GM18907 (cell line): ENCODE data around the gene RELN.

Experiments used
- ATAC-seq: cut with Tn5 transposase; IDR thresholded peaks from one replicate; pipeline ENCODE4 v1.9.1; 2021; ENCODE audit warnings: mild to moderate bottlenecking, moderate library complexity; ENCODE audit not compliant: unreplicated experiment

Gene RELN

DNA sequence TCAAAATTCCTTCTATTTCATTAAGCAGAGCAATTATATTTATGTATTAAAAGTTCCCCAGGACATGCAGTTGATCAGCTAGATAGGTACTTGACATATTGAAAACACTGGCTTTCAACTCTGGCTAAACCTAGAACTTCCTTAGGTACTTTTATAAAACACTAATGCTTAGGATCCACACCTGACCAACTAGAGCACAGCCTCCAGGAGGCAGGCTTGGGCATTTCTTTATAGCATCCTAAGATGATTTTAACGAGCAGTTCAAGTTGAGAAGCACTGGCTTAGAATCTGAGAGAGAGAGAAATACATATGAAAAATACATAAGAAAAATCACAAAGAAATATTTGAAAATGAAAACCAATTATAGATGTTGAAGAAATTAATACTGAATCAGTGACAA is 564.3 kb downstream of the RELN start:
- no peak for ATAC-seq

DNA sequence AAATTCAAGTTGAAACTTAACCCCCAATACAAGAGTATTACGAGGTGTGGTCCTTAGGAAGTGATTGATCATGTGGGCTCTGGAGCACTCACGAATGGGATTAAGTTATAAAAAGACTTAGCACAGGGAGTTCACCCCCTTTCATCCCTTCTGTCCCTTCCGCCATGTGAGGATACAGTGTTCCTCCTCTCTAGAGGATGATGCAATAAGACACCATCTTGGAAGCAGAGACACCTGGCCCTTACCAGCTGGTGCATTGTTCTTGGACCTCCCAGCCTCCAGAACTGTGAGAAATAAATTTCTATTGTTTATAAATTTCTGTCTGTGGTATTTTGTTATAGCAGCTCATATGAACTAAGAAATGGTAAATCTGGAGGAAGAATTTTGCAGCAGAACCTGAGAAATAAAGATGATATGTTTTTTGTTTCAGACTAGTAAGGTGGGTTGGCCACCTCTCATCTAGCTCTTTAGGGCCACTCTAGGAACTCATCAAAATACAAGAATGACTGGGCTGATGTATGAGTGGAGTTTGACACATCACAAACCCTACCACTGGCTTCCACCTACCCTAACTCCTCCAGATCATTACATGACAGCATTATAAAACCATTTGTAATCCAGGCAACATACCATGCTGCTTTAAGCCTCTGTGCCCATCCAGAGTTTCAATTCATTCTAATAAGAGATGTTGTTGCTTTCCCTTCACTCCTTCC is 565.8 kb downstream of the RELN start:
- no peak for ATAC-seq
